ENCODE data around the gene MACROD2.

- TF ChIP-seq CTCF (IDR thresholded peaks at IDR 0.05; ENCODE audit: poor library complexity, severe bottlenecking) (no peak), POLR2AphosphoS5 (IDR thresholded peaks at IDR 0.05) (no peak), EZH2 (IDR thresholded peaks at IDR 0.05; ENCODE audit: borderline replicate concordance, insufficient read depth, low read length, poor library complexity, severe bottlenecking) (no peak), MXI1 (conservative IDR thresholded peaks at IDR 0.05; ENCODE audit: poor library complexity, severe bottlenecking) (no peak), TAF1 (IDR thresholded peaks at IDR 0.05; ENCODE audit: low read depth) (no peak), EP300 (conservative IDR thresholded peaks at IDR 0.05; ENCODE audit: poor library complexity, severe bottlenecking) (no peak), SMC3 (conservative IDR thresholded peaks at IDR 0.05; ENCODE audit: poor library complexity) (no peak)
- TF ChIP-seq, protein P1, sequence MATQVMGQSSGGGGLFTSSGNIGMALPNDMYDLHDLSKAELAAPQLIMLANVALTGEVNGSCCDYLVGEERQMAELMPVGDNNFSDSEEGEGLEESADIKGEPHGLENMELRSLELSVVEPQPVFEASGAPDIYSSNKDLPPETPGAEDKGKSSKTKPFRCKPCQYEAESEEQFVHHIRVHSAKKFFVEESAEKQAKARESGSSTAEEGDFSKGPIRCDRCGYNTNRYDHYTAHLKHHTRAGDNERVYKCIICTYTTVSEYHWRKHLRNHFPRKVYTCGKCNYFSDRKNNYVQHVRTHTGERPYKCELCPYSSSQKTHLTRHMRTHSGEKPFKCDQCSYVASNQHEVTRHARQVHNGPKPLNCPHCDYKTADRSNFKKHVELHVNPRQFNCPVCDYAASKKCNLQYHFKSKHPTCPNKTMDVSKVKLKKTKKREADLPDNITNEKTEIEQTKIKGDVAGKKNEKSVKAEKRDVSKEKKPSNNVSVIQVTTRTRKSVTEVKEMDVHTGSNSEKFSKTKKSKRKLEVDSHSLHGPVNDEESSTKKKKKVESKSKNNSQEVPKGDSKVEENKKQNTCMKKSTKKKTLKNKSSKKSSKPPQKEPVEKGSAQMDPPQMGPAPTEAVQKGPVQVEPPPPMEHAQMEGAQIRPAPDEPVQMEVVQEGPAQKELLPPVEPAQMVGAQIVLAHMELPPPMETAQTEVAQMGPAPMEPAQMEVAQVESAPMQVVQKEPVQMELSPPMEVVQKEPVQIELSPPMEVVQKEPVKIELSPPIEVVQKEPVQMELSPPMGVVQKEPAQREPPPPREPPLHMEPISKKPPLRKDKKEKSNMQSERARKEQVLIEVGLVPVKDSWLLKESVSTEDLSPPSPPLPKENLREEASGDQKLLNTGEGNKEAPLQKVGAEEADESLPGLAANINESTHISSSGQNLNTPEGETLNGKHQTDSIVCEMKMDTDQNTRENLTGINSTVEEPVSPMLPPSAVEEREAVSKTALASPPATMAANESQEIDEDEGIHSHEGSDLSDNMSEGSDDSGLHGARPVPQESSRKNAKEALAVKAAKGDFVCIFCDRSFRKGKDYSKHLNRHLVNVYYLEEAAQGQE (IDR thresholded peaks at IDR 0.05; ENCODE audit: borderline replicate concordance): no peak
These were observed 536.5 kb downstream of the MACROD2 start for GRCh38 chr20:14531786-14532185.
